Measurements from ENCODE around the gene CHML.

DNA sequence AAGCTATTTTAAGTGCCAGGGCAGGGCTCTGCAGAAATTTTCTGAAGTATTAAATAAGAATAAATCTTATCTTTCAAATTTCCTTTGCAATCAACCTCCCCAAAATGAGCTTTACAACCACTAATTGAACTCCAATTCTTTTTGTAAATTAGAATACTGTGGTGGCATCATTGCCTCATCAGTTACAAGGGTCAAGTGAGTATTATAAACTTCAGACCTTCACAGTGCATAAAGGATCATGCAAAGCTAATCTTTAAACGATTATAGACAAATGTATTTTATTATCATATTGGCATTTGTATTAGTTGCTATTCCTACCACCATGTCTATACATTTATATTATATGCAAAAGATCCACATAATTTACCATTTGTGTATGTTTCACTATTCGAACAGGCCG lies 7.2 kb downstream of the CHML start:
- TF ChIP-seq POLR2A (IDR thresholded peaks at IDR 0.05), result no peak
- TF ChIP-seq, protein P1, sequence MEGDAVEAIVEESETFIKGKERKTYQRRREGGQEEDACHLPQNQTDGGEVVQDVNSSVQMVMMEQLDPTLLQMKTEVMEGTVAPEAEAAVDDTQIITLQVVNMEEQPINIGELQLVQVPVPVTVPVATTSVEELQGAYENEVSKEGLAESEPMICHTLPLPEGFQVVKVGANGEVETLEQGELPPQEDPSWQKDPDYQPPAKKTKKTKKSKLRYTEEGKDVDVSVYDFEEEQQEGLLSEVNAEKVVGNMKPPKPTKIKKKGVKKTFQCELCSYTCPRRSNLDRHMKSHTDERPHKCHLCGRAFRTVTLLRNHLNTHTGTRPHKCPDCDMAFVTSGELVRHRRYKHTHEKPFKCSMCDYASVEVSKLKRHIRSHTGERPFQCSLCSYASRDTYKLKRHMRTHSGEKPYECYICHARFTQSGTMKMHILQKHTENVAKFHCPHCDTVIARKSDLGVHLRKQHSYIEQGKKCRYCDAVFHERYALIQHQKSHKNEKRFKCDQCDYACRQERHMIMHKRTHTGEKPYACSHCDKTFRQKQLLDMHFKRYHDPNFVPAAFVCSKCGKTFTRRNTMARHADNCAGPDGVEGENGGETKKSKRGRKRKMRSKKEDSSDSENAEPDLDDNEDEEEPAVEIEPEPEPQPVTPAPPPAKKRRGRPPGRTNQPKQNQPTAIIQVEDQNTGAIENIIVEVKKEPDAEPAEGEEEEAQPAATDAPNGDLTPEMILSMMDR (IDR thresholded peaks at IDR 0.05), result no peak
